DLD1 (cell line): ENCODE data around the gene RGS19.

ENCODE experiments used
- in situ Hi-C: cut with HindIII; loops from 2 replicates; pipeline ENCODE4 v1.10.0; 2017; ENCODE audit warnings: low sequenced_read_pairs

Gene RGS19

GRCh38 chr20:64037498-64038213 lies 41.7 kb downstream of the RGS19 start:
- in situ Hi-C loops, result no loop called here

GRCh38 chr20:64037199-64037497 lies 42.2 kb downstream of the RGS19 start:
- in situ Hi-C loops, result no loop called here

GRCh38 chr20:64036346-64037198 lies 42.7 kb downstream of the RGS19 start:
- in situ Hi-C loops, result no loop called here

- in situ Hi-C loops, result no loop called here
Measured at GRCh38 chr20:64035933-64036345, 43.4 kb downstream of the RGS19 start, which contains the start of gene C20orf204. Gene C20orf204, plus strand, starts transcription at chr20:64036182. Its CDS starts 142 bp downstream, at chr20:64036324.

- in situ Hi-C loops, result no loop called here
Measured at GRCh38 chr20:64035066-64035932, 44.0 kb downstream of the RGS19 start.

GRCh38 chr20:64033981-64034493 lies 45.3 kb downstream of the RGS19 start:
- in situ Hi-C loops, result no loop called here

- in situ Hi-C loops, result no loop called here
Measured at GRCh38 chr20:64032706-64033624, 46.4 kb downstream of the RGS19 start.

- in situ Hi-C loops, result no loop called here
Measured at GRCh38 chr20:64031822-64032314, 47.5 kb downstream of the RGS19 start.

GRCh38 chr20:64030371-64031134 lies 48.8 kb downstream of the RGS19 start:
- in situ Hi-C loops, result no loop called here

GRCh38 chr20:64029293-64030117 lies 49.8 kb downstream of the RGS19 start:
- in situ Hi-C loops, result no loop called here

- in situ Hi-C loops, result no loop called here
Measured at GRCh38 chr20:64027981-64028685, 51.2 kb downstream of the RGS19 start.

GRCh38 chr20:64025826-64026412 lies 53.4 kb downstream of the RGS19 start:
- in situ Hi-C loops, result no loop called here

GRCh38 chr20:64025101-64025825 lies 54.1 kb downstream of the RGS19 start:
- in situ Hi-C loops, result no loop called here

GRCh38 chr20:64024141-64024990 lies 55.0 kb downstream of the RGS19 start:
- in situ Hi-C loops, result no loop called here

GRCh38 chr20:64023361-64024140 lies 55.8 kb downstream of the RGS19 start:
- in situ Hi-C loops, result no loop called here
